Stimulated activated CD4-positive, alpha-beta T cell treated with anti-CD3 and anti-CD28 coated beads, TNF-alpha, amount 100 ng/mL, for 24 hours (primary cell): ENCODE measurements around the gene GATAD2A.
"Not testable (repeated sequence)": the region's sequence is repeated elsewhere in the genome, so short reads cannot be mapped to it uniquely, and the experiment has no call there.

Experiments
- DNase-seq, 3 experiments: peaks; one replicate each; pipeline ENCODE4 v3.0.0-alpha.2; 2020; ENCODE audit warnings: low read depth in 3 of 3

GATAD2A gene

GRCh38 chr19:19387108-19387507 is 18.4 kb upstream of the GATAD2A start:
- no peak for DNase-seq

GRCh38 chr19:19388568-19389555 is 16.6 kb upstream of the GATAD2A start:
- DNase-seq = no peak

GRCh38 chr19:19389683-19390082 is 15.8 kb upstream of the GATAD2A start:
- DNase-seq = not testable (repeated sequence)

GRCh38 chr19:19394333-19394732 is 11.1 kb upstream of the GATAD2A start:
- DNase-seq = not testable (repeated sequence)

- no peak for DNase-seq
Observed at GRCh38 chr19:19399733-19400433, 5.6 kb upstream of the GATAD2A start.

GRCh38 chr19:19402656-19403372 is 2.7 kb upstream of the GATAD2A start:
- DNase-seq = no peak

GRCh38 chr19:19403373-19403901 is 2.0 kb upstream of the GATAD2A start:
- no peak for DNase-seq

GRCh38 chr19:19405971-19406877 is 749 bp downstream of the GATAD2A start:
- DNase-seq = peak in 1 of 3 experiments; percentile 57

- peak in 1 of 3 experiments; percentile 55 for DNase-seq
Observed at GRCh38 chr19:19406878-19407632, 1.6 kb downstream of the GATAD2A start.

GRCh38 chr19:19407633-19407930 is 2.1 kb downstream of the GATAD2A start:
- DNase-seq = no peak

GRCh38 chr19:19409205-19409604 is 3.7 kb downstream of the GATAD2A start:
- DNase-seq = no peak

GRCh38 chr19:19409631-19410030 is 4.2 kb downstream of the GATAD2A start:
- DNase-seq = no peak

GRCh38 chr19:19410553-19411550 is 5.4 kb downstream of the GATAD2A start:
- peak in 1 of 3 experiments; percentile 37 for DNase-seq

GRCh38 chr19:19416280-19416679 is 10.8 kb downstream of the GATAD2A start:
- no peak for DNase-seq

GRCh38 chr19:19417046-19417445 is 11.6 kb downstream of the GATAD2A start:
- no peak for DNase-seq

- DNase-seq = no peak
Observed at GRCh38 chr19:19417628-19418245, 12.3 kb downstream of the GATAD2A start.

GRCh38 chr19:19418555-19419260 is 13.2 kb downstream of the GATAD2A start:
- no peak for DNase-seq
